Uterus (tissue), 2 donors: Measurements from ENCODE around the gene UBE2L5.
"Not testable (repeated sequence)": the region's sequence is repeated elsewhere in the genome, so short reads cannot be mapped to it uniquely, and the experiment has no call there.

Source experiments
- CTCF ChIP-seq, 4 experiments: fragments of 200-600 bp in 2 of 4; fragments of 450-650 bp in 2 of 4; sonication (generic) in 2 of 4; IDR thresholded peaks; one replicate each; pipeline ENCODE4 v1.5.1; 2016 to 2019; ENCODE audit warnings: antibody characterized with exemption in 4 of 4, mild to moderate bottlenecking in 2 of 4, moderate library complexity in 1 of 4
- POLR2A ChIP-seq, 2 donors: fragments of 450-650 bp; IDR thresholded peaks; one replicate each; pipeline ENCODE4 v1.6.1; 2016; ENCODE audit warnings: antibody characterized with exemption in 2 of 2, mild to moderate bottlenecking in 1 of 2, moderate library complexity in 1 of 2

DNA sequence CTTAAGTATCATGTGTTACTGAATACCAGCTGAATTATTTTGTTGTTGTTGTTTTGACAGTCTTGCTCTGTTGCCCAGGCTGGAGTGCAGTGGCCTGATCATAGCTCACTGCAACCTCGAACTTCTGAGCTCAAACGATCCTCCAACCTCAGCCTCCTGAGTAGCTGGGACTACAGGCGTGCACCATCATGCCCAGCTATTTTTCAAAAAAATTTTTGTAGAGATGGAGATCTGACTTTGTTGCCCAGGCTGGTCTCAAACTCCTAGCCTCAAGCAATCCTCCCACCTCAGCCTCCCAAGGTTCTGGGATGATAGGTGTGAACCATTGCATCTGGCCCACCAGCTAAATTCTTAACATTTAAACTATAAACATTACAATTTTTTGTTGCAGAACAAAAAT, 21.2 kb downstream of the UBE2L5 start:
- TF ChIP-seq POLR2A, CTCF (IDR thresholded peaks at IDR 0.05): not testable (repeated sequence)
